SU-DHL-6 (cell line): ENCODE results near the gene SUPT6H.

Experiments used
- H2AFZ ChIP-seq: fragments of 200-600 bp; sonication (generic); 2 replicates; pipeline ENCODE4 v1.6.1; 2014; ENCODE audit warnings: low read depth, mild to moderate bottlenecking, moderate library complexity, mixed read lengths, antibody characterized with exemption, low read length; ENCODE audit not compliant: severe bottlenecking
- H3F3A ChIP-seq: fragments of 200-600 bp; shearing (Covaris generic); 2 replicates; pipeline ENCODE4 v1.6.0; 2016; ENCODE audit warnings: antibody characterized with exemption, mild to moderate bottlenecking; ENCODE audit not compliant: insufficient read depth
- H3K27ac ChIP-seq: fragments of 200-600 bp; sonication (generic); 2 replicates; pipeline ENCODE4 v1.5.1; 2016; ENCODE audit warnings: low read depth, mild to moderate bottlenecking, low read length, moderate library complexity, mixed read lengths
- H3K27me3 ChIP-seq: fragments of 200-600 bp; sonication (generic), shearing (Covaris generic); 2 replicates; pipeline ENCODE4 v1.6.0; 2014; ENCODE audit warnings: mild to moderate bottlenecking, low read length
- H3K36me3 ChIP-seq: fragments of 200-600 bp; sonication (generic); 2 replicates; pipeline ENCODE4 v1.6.1; 2014; ENCODE audit warnings: mild to moderate bottlenecking, low read length, mixed read lengths
- H3K4me2 ChIP-seq: fragments of 300-600, 200-600 bp; shearing (Covaris generic), sonication (generic); 2 replicates; pipeline ENCODE4 v1.6.0; 2014; ENCODE audit warnings: low read length, low read depth, mild to moderate bottlenecking; ENCODE audit not compliant: poor library complexity, severe bottlenecking
- H3K4me3 ChIP-seq: fragments of 200-600 bp; sonication (generic); 2 replicates; pipeline ENCODE4 v1.5.1; 2014; ENCODE audit warnings: antibody characterized with exemption, low read length, mild to moderate bottlenecking, mixed read lengths; ENCODE audit not compliant: insufficient read depth, poor library complexity, severe bottlenecking
- H3K79me2 ChIP-seq: fragments of 200-600 bp; sonication (generic); 2 replicates; pipeline ENCODE4 v1.6.1; 2014; ENCODE audit warnings: mild to moderate bottlenecking, low read length, moderate library complexity; ENCODE audit not compliant: insufficient read depth
- H3K9ac ChIP-seq: fragments of 200-600 bp; sonication (generic); 2 replicates; pipeline ENCODE4 v1.7.0; 2014; ENCODE audit warnings: mild to moderate bottlenecking, low read length
- H3K9me2 ChIP-seq: fragments of 200-600 bp; sonication (generic); replicated peaks from 2 replicates; pipeline ENCODE4 v1.6.1; 2014; ENCODE audit warnings: low read length; ENCODE audit not compliant: insufficient read depth
- H3K9me3 ChIP-seq: fragments of 200-600 bp; sonication (generic); 2 replicates; pipeline ENCODE4 v1.6.1; 2014; ENCODE audit warnings: low read length, mixed read lengths; ENCODE audit not compliant: insufficient read depth
- H4K20me1 ChIP-seq: fragments of 200-600 bp; sonication (generic); 2 replicates; pipeline ENCODE4 v1.6.1; 2014; ENCODE audit warnings: low read depth, mild to moderate bottlenecking, antibody characterized with exemption, low read length, moderate library complexity, mixed read lengths
- CTCF ChIP-seq: fragments of 200-600 bp; sonication (generic); IDR thresholded peaks from one replicate; pipeline ENCODE4 v1.5.1; 2017; ENCODE audit warnings: antibody characterized with exemption, mild to moderate bottlenecking, low read length, moderate library complexity; ENCODE audit not compliant: insufficient read depth, poor library complexity, severe bottlenecking
- EZH2phosphoT487 ChIP-seq: fragments of 200-600 bp; sonication (generic), shearing (Covaris generic); conservative IDR thresholded peaks from 2 replicates; pipeline ENCODE4 v1.6.1; 2018; ENCODE audit warnings: mild to moderate bottlenecking, antibody characterized with exemption, low read length, moderate library complexity, mixed read lengths

Gene SUPT6H

GRCh38 chr17:28715217-28715616 lies 53.2 kb downstream of the SUPT6H start:
- peaks cover 5% of the 10 kb centered on the region for H3K79me2 ChIP-seq
- H3K36me3 ChIP-seq = no peaks in the 10 kb centered on the region; the same call in 1 of the 2 replicates
- no peak overlapping the region for H3K9ac ChIP-seq
- peaks cover 11% of the 10 kb centered on the region for H3F3A ChIP-seq
- no peak overlapping the region for H3K4me2 ChIP-seq
- no peak overlapping the region for H3K4me3 ChIP-seq
- no peak overlapping the region for H2AFZ ChIP-seq
- H3K9me2 ChIP-seq = no peaks in the 10 kb centered on the region
- no peak for TF ChIP-seq EZH2phosphoT487
- no peak for TF ChIP-seq CTCF
- H4K20me1 ChIP-seq = no peaks in the 10 kb centered on the region
- H3K9me3 ChIP-seq = no peaks in the 10 kb centered on the region
- H3K27me3 ChIP-seq = no peaks in the 10 kb centered on the region
- no peak overlapping the region for H3K27ac ChIP-seq

GRCh38 chr17:28716740-28717577 lies 55.0 kb downstream of the SUPT6H start:
- Histone ChIP-seq H4K20me1 (0 out of 2 replicates have a peak, but pooled peaks cover 4% of the 10 kb centered on the region), H3K9ac (no peak overlapping the region), H3K9me2 (no peaks in the 10 kb centered on the region), H3K27me3 (no peaks in the 10 kb centered on the region), H2AFZ (no peak overlapping the region), H3K4me2 (no peak overlapping the region), H3K27ac (no peak overlapping the region), H3K4me3 (no peak overlapping the region), H3K36me3 (peaks cover 12% of the 10 kb centered on the region), H3K9me3 (no peaks in the 10 kb centered on the region), H3K79me2 (peaks cover 22% of the 10 kb centered on the region), H3F3A (peaks cover 27% of the 10 kb centered on the region)
- TF ChIP-seq CTCF (no peak), EZH2phosphoT487 (no peak)

- no peaks in the 10 kb centered on the region for H3K27me3 ChIP-seq
- peaks cover 30% of the 10 kb centered on the region for H3K79me2 ChIP-seq
- no peak within 1 kb of the TSS for H3K27ac ChIP-seq
- H3K4me3 ChIP-seq = no peak within 1 kb of the TSS
- peaks cover 27% of the 10 kb centered on the region for H3F3A ChIP-seq
- TF ChIP-seq CTCF = no peak
- TF ChIP-seq EZH2phosphoT487 = no peak
- H3K36me3 ChIP-seq = peaks cover 16% of the 10 kb centered on the region
- no peak within 1 kb of the TSS for H3K9ac ChIP-seq
- no peaks in the 10 kb centered on the region for H3K9me2 ChIP-seq
- peak within 1 kb of the TSS; percentile 97 for H3K4me2 ChIP-seq
- H2AFZ ChIP-seq = no peak within 1 kb of the TSS
- H4K20me1 ChIP-seq = 0 out of 2 replicates have a peak, but pooled peaks cover 4% of the 10 kb centered on the region
- no peaks in the 10 kb centered on the region for H3K9me3 ChIP-seq
Measured at GRCh38 chr17:28717578-28718332, 55.8 kb downstream of the SUPT6H start, which contains the start of gene RAB34. Gene RAB34 (minus strand): TSS chr17:28717868. CDS start chr17:28717266, 602 bp downstream.
